ENCODE data around the gene ARL15. TPM values are rescaled to one million over a fixed set of nuclear protein-coding genes. Genes with fewer than 3 reads are reported as not detected.

Gene ARL15
- total and polyA plus RNA-seq, 2 of the 4 experiments (the other 2 are of a cell fraction) = 7.3 to 19.2 TPM

- no peaks in the 10 kb centered on the region for H3K79me1 ChIP-seq (ENCODE audit: low read depth in 1 of 2, low read length in 2 of 2)
- no peak overlapping the region for H2AK9ac ChIP-seq (replicated peaks; ENCODE audit: low read depth, low read length, poor library complexity)
- no peak overlapping the region for H2AK5ac ChIP-seq (ENCODE audit: low read depth, low read length)
- dilution Hi-C loops (cut with HindIII; ENCODE audit: low sequenced_read_pairs, unreplicated experiment) = no loop called here
- H3K14ac ChIP-seq (replicated peaks; ENCODE audit: low read depth, low read length) = no peak overlapping the region
- no peak overlapping the region for H3K56ac ChIP-seq (ENCODE audit: extremely low read depth, insufficient read depth, low read length)
- no peaks in the 10 kb centered on the region for H3K9me3 ChIP-seq (ENCODE audit: control insufficient read depth, insufficient read depth, low read length)
- no peaks in the 10 kb centered on the region for H4K20me1 ChIP-seq (ENCODE audit: insufficient read depth, low read length)
- no peak overlapping the region for H4K8ac ChIP-seq (ENCODE audit: low read depth in 2 of 2, low read length in 2 of 2)
- H2BK20ac ChIP-seq (ENCODE audit: low read depth, low read length) = no peak overlapping the region
- H3K4ac ChIP-seq (ENCODE audit: low read depth, low read length) = no peak overlapping the region
- ATAC-seq (ENCODE audit: low read depth) (no peak), DNase-seq (no peak)
- BruUV-seq (replicated peaks) = no TSS peak
- no peaks in the 10 kb centered on the region for H3K27me3 ChIP-seq (ENCODE audit: control insufficient read depth, insufficient read depth, low read length)
- H2BK5ac ChIP-seq (ENCODE audit: low read depth, low read length, poor library complexity, severe bottlenecking) = no peak overlapping the region
- H2AFZ ChIP-seq (replicated peaks; ENCODE audit: low read length, poor library complexity) = no peak overlapping the region
- H3K4me2 ChIP-seq (ENCODE audit: low read depth, low read length) = no peak overlapping the region
- no peaks in the 10 kb centered on the region for H3K4me1 ChIP-seq (ENCODE audit: control insufficient read depth, insufficient read depth, low read length)
- no peak overlapping the region for H4K91ac ChIP-seq (ENCODE audit: insufficient read depth, low read depth, low read length)
- H2BK120ac ChIP-seq (ENCODE audit: low read depth, low read length) = no peak overlapping the region
- POLR2A ChIA-PET (ENCODE audit: unreplicated experiment) = no interaction called here
- CTCF ChIA-PET = no interaction called here
- no peak overlapping the region for H3K23ac ChIP-seq (ENCODE audit: low read depth, low read length)
- no peak overlapping the region for H4K5ac ChIP-seq (ENCODE audit: low read depth, low read length)
- no CpG with 5 or more reads among the region's 1 CpG for WGBS, 2 experiments (ENCODE audit: extremely low coverage in 2 of 2, insufficient read length in 1 of 2)
- no peak overlapping the region for H3K18ac ChIP-seq (ENCODE audit: low read depth, low read length)
- no peaks in the 10 kb centered on the region for H3K9me1 ChIP-seq (ENCODE audit: insufficient read depth, low read length)
- intact Hi-C loops (cut with micrococcal nuclease) = no loop called here
- no peak overlapping the region for H3K9ac ChIP-seq (ENCODE audit: low read depth, low read length)
- no peaks in the 10 kb centered on the region; the same call in 1 of the 2 replicates for H3K36me3 ChIP-seq (ENCODE audit: control insufficient read depth, insufficient read depth, low read length)
- no peak overlapping the region for H3K27ac ChIP-seq (ENCODE audit: insufficient read depth, low read length)
- H3K4me3 ChIP-seq (ENCODE audit: insufficient read depth, low read depth, low read length) = no peak overlapping the region
- no peak for TF ChIP-seq MAFK (IDR thresholded peaks at IDR 0.05; ENCODE audit: low read depth, low read length)
- TF ChIP-seq ELK1 (IDR thresholded peaks at IDR 0.05; ENCODE audit: borderline replicate concordance, low read depth, low read length) = no peak
- no peak for TF ChIP-seq POLR2A (IDR thresholded peaks at IDR 0.05; ENCODE audit: low read depth, low read length)
- in situ Hi-C loops (cut with MboI; ENCODE audit: low sequenced_read_pairs) = no loop called here
- no peak overlapping the region for H2BK15ac ChIP-seq (ENCODE audit: low read depth, low read length)
Measured at GRCh38 chr5:54002779-54003178, 307.6 kb downstream of the ARL15 start.
